Transverse colon (tissue), 4 donors: ENCODE measurements around the gene C12orf50.

Source experiments
- POLR2A ChIP-seq: fragments of 450-650 bp; IDR thresholded peaks from one replicate; pipeline ENCODE4 v1.6.1; 2016; ENCODE audit warnings: antibody characterized with exemption, mild to moderate bottlenecking, moderate library complexity
- POLR2AphosphoS5 ChIP-seq, 3 donors: sonication (generic); formaldehyde crosslinking; IDR thresholded peaks; one replicate each; pipeline ENCODE4 v1.6.1; 2016; ENCODE audit warnings: antibody characterized with exemption in 3 of 3
- TF ChIP-seq, protein P1 (sequence below), 5 experiments: fragments of 200-600 bp in 3 of 5; fragments of 450-650 bp in 2 of 5; sonication (generic) in 3 of 5; IDR thresholded peaks; 1 replicate in 2 of 5; 2 replicates in 3 of 5; pipeline ENCODE4 v1.5.1; 2016 to 2017; ENCODE audit warnings: antibody characterized with exemption in 5 of 5, inconsistent platforms in 3 of 5, mild to moderate bottlenecking in 2 of 5, moderate library complexity in 1 of 5

DNA sequence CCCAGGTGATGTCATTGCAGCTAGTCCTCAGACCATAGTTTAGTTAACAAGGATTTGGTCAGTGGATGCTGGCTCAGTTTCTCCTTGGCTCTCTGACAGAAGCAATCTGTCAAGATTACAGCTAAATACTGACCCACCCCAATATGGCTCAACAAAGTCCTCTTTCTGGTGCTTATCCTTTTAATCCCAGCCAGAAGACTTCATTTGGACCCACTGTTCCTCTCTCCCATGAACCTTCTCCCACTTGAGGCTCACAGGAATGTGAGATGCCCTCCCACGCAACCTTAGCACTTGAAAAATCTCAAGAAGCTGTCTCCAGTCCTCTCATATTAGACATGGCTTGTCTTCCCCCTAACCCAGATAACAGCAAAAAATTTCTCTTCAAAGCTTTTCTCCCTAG is 47.7 kb downstream of the C12orf50 start:
- TF ChIP-seq POLR2A (no peak), POLR2AphosphoS5 (IDR thresholded peaks at IDR 0.05) (no peak)
- TF ChIP-seq, protein P1, sequence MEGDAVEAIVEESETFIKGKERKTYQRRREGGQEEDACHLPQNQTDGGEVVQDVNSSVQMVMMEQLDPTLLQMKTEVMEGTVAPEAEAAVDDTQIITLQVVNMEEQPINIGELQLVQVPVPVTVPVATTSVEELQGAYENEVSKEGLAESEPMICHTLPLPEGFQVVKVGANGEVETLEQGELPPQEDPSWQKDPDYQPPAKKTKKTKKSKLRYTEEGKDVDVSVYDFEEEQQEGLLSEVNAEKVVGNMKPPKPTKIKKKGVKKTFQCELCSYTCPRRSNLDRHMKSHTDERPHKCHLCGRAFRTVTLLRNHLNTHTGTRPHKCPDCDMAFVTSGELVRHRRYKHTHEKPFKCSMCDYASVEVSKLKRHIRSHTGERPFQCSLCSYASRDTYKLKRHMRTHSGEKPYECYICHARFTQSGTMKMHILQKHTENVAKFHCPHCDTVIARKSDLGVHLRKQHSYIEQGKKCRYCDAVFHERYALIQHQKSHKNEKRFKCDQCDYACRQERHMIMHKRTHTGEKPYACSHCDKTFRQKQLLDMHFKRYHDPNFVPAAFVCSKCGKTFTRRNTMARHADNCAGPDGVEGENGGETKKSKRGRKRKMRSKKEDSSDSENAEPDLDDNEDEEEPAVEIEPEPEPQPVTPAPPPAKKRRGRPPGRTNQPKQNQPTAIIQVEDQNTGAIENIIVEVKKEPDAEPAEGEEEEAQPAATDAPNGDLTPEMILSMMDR (IDR thresholded peaks at IDR 0.05) = no peak
